Activated naive CD8-positive, alpha-beta T cell treated with anti-CD3 and anti-CD28 coated beads, Interleukin-2, amount 50 U/mL, for 24 hours (primary cell): ENCODE data around the gene PKP4.

Source experiments
- ATAC-seq: fragments of 150-1000 bp; cut with Tn5 transposase; one replicate; pipeline ENCODE4 v1.10.0; 2021
- DNase-seq: peaks from one replicate; pipeline ENCODE4 v3.0.0; 2021
- H3K27ac Mint-ChIP-seq: one replicate; pipeline ENCODE4 v1.8.0; 2021; ENCODE audit warnings: mild to moderate bottlenecking, mixed read lengths
- H3K27me3 Mint-ChIP-seq: one replicate; pipeline ENCODE4 v1.8.0; 2021; ENCODE audit warnings: mixed read lengths
- H3K36me3 Mint-ChIP-seq: one replicate; pipeline ENCODE4 v1.8.0; 2021; ENCODE audit warnings: low read depth, mixed read lengths
- H3K4me1 Mint-ChIP-seq: one replicate; pipeline ENCODE4 v1.8.0; 2021; ENCODE audit warnings: mixed read lengths
- H3K4me3 Mint-ChIP-seq: one replicate; pipeline ENCODE4 v1.8.0; 2021; ENCODE audit warnings: mild to moderate bottlenecking, moderate library complexity, mixed read lengths
- H3K9me3 Mint-ChIP-seq: one replicate; pipeline ENCODE4 v1.8.0; 2021; ENCODE audit warnings: mixed read lengths

PKP4 gene

GRCh38 chr2:158561054-158561453 is 104.3 kb downstream of the PKP4 start:
- Mint-ChIP-seq H3K36me3 (no peaks in the 10 kb centered on the region), H3K9me3 (no peaks in the 10 kb centered on the region), H3K27ac (no peak overlapping the region), H3K27me3 (no peaks in the 10 kb centered on the region), H3K4me1 (no peaks in the 10 kb centered on the region), H3K4me3 (no peak overlapping the region)
- DNase-seq: no peak
- ATAC-seq: no peak

- no peaks in the 10 kb centered on the region for H3K4me1 Mint-ChIP-seq
- H3K27me3 Mint-ChIP-seq: no peaks in the 10 kb centered on the region
- H3K36me3 Mint-ChIP-seq: peaks cover 8% of the 10 kb centered on the region
- H3K4me3 Mint-ChIP-seq: no peak overlapping the region
- H3K9me3 Mint-ChIP-seq: peaks cover 22% of the 10 kb centered on the region
- no peak overlapping the region for H3K27ac Mint-ChIP-seq
- ATAC-seq: no peak
- no peak for DNase-seq
Observed at GRCh38 chr2:158567208-158567607, 110.5 kb downstream of the PKP4 start.

- Mint-ChIP-seq H3K4me3 (no peak overlapping the region), H3K27ac (no peak overlapping the region), H3K36me3 (peaks cover 8% of the 10 kb centered on the region), H3K4me1 (no peaks in the 10 kb centered on the region), H3K9me3 (peaks cover 22% of the 10 kb centered on the region), H3K27me3 (no peaks in the 10 kb centered on the region)
- ATAC-seq: no peak
- DNase-seq: no peak
Observed at GRCh38 chr2:158569284-158569683, 112.5 kb downstream of the PKP4 start.

- Mint-ChIP-seq H3K36me3 (peaks cover 8% of the 10 kb centered on the region), H3K4me3 (no peak overlapping the region), H3K4me1 (no peaks in the 10 kb centered on the region), H3K9me3 (peaks cover 22% of the 10 kb centered on the region), H3K27ac (no peak overlapping the region), H3K27me3 (no peaks in the 10 kb centered on the region)
- DNase-seq: no peak
- no peak for ATAC-seq
Observed at GRCh38 chr2:158570869-158571268, 114.1 kb downstream of the PKP4 start.

- ATAC-seq (no peak), DNase-seq (no peak)
- Mint-ChIP-seq H3K4me3 (no peak overlapping the region), H3K27me3 (no peaks in the 10 kb centered on the region), H3K9me3 (peaks cover 18% of the 10 kb centered on the region), H3K4me1 (no peaks in the 10 kb centered on the region), H3K27ac (no peak overlapping the region), H3K36me3 (peaks cover 5% of the 10 kb centered on the region)
Observed at GRCh38 chr2:158573739-158574138, 117.0 kb downstream of the PKP4 start.

- H3K4me3 Mint-ChIP-seq: no peak overlapping the region
- no peaks in the 10 kb centered on the region for H3K4me1 Mint-ChIP-seq
- no peak for ATAC-seq
- no peaks in the 10 kb centered on the region for H3K27me3 Mint-ChIP-seq
- peaks cover 18% of the 10 kb centered on the region for H3K9me3 Mint-ChIP-seq
- H3K27ac Mint-ChIP-seq: no peak overlapping the region
- peaks cover 10% of the 10 kb centered on the region for H3K36me3 Mint-ChIP-seq
- DNase-seq: no peak
Observed at GRCh38 chr2:158575051-158575635, 118.4 kb downstream of the PKP4 start.

GRCh38 chr2:158577141-158577540 is 120.4 kb downstream of the PKP4 start:
- Mint-ChIP-seq H3K27ac (no peak overlapping the region), H3K36me3 (peaks cover 6% of the 10 kb centered on the region), H3K4me3 (no peak overlapping the region), H3K27me3 (no peaks in the 10 kb centered on the region), H3K4me1 (no peaks in the 10 kb centered on the region), H3K9me3 (peaks cover 1% of the 10 kb centered on the region)
- no peak for DNase-seq
- no peak for ATAC-seq

GRCh38 chr2:158578703-158579330 is 122.1 kb downstream of the PKP4 start:
- no peaks in the 10 kb centered on the region for H3K4me1 Mint-ChIP-seq
- H3K27me3 Mint-ChIP-seq: no peaks in the 10 kb centered on the region
- no peaks in the 10 kb centered on the region for H3K9me3 Mint-ChIP-seq
- no peak overlapping the region for H3K27ac Mint-ChIP-seq
- H3K36me3 Mint-ChIP-seq: peaks cover 7% of the 10 kb centered on the region
- H3K4me3 Mint-ChIP-seq: no peak overlapping the region
- ATAC-seq (no peak), DNase-seq (no peak)

- no peaks in the 10 kb centered on the region for H3K4me1 Mint-ChIP-seq
- H3K27ac Mint-ChIP-seq: no peak overlapping the region
- H3K9me3 Mint-ChIP-seq: no peaks in the 10 kb centered on the region
- H3K36me3 Mint-ChIP-seq: peaks cover 7% of the 10 kb centered on the region
- no peak for DNase-seq
- H3K4me3 Mint-ChIP-seq: no peak overlapping the region
- ATAC-seq: no peak
- no peaks in the 10 kb centered on the region for H3K27me3 Mint-ChIP-seq
Observed at GRCh38 chr2:158579928-158580327, 123.2 kb downstream of the PKP4 start.

GRCh38 chr2:158580760-158581159 is 124.0 kb downstream of the PKP4 start:
- Mint-ChIP-seq H3K9me3 (no peaks in the 10 kb centered on the region), H3K4me3 (no peak overlapping the region), H3K4me1 (no peaks in the 10 kb centered on the region), H3K36me3 (peaks cover 7% of the 10 kb centered on the region), H3K27ac (no peak overlapping the region), H3K27me3 (no peaks in the 10 kb centered on the region)
- DNase-seq: no peak
- no peak for ATAC-seq

GRCh38 chr2:158582670-158583069 is 125.9 kb downstream of the PKP4 start:
- Mint-ChIP-seq H3K36me3 (peaks cover 7% of the 10 kb centered on the region), H3K27me3 (no peaks in the 10 kb centered on the region), H3K9me3 (no peaks in the 10 kb centered on the region), H3K4me1 (no peaks in the 10 kb centered on the region), H3K27ac (no peak overlapping the region), H3K4me3 (no peak overlapping the region)
- ATAC-seq (no peak), DNase-seq (no peak)

GRCh38 chr2:158583923-158584322 is 127.2 kb downstream of the PKP4 start:
- Mint-ChIP-seq H3K4me3 (no peak overlapping the region), H3K27ac (no peak overlapping the region), H3K4me1 (no peaks in the 10 kb centered on the region), H3K36me3 (peaks cover 10% of the 10 kb centered on the region), H3K9me3 (no peaks in the 10 kb centered on the region), H3K27me3 (no peaks in the 10 kb centered on the region)
- ATAC-seq (no peak), DNase-seq (no peak)

GRCh38 chr2:158586491-158586890 is 129.7 kb downstream of the PKP4 start:
- no peak overlapping the region for H3K27ac Mint-ChIP-seq
- no peaks in the 10 kb centered on the region for H3K9me3 Mint-ChIP-seq
- H3K36me3 Mint-ChIP-seq: peaks cover 8% of the 10 kb centered on the region
- H3K4me3 Mint-ChIP-seq: no peak overlapping the region
- no peaks in the 10 kb centered on the region for H3K4me1 Mint-ChIP-seq
- DNase-seq: no peak
- ATAC-seq: no peak
- H3K27me3 Mint-ChIP-seq: no peaks in the 10 kb centered on the region

- DNase-seq: no peak
- H3K27ac Mint-ChIP-seq: no peak overlapping the region
- H3K27me3 Mint-ChIP-seq: no peaks in the 10 kb centered on the region
- H3K36me3 Mint-ChIP-seq: peaks cover 6% of the 10 kb centered on the region
- no peaks in the 10 kb centered on the region for H3K9me3 Mint-ChIP-seq
- no peak for ATAC-seq
- no peak overlapping the region for H3K4me3 Mint-ChIP-seq
- H3K4me1 Mint-ChIP-seq: no peaks in the 10 kb centered on the region
Observed at GRCh38 chr2:158589303-158589702, 132.6 kb downstream of the PKP4 start.

GRCh38 chr2:158598862-158599517 is 142.2 kb downstream of the PKP4 start:
- Mint-ChIP-seq H3K4me1 (no peaks in the 10 kb centered on the region), H3K9me3 (no peaks in the 10 kb centered on the region), H3K4me3 (no peak overlapping the region), H3K27ac (no peak overlapping the region), H3K36me3 (no peaks in the 10 kb centered on the region), H3K27me3 (no peaks in the 10 kb centered on the region)
- ATAC-seq (no peak), DNase-seq (no peak)
